Stimulated activated CD4-positive, alpha-beta T cell treated with anti-CD3 and anti-CD28 coated beads, Interleukin-4, amount 100 ng/mL, for 24 hours (primary cell): Measurements from ENCODE around the gene ARCN1.
A peak's percentile ranks its signal among the peaks of the same experiment; 100 is the strongest.
"Not testable (repeated sequence)": the region's sequence is repeated elsewhere in the genome, so short reads cannot be mapped to it uniquely, and the experiment has no call there.

Experiments used
- DNase-seq: peaks from one replicate; pipeline ENCODE4 v3.0.0-alpha.2; 2020

The ARCN1 gene

GRCh38 chr11:118606157-118606843 is 34.1 kb downstream of the ARCN1 start:
- no peak for DNase-seq

GRCh38 chr11:118606844-118607228 is 34.6 kb downstream of the ARCN1 start:
- no peak for DNase-seq

- peak; percentile 33 for DNase-seq
Observed at GRCh38 chr11:118607401-118608359, 35.5 kb downstream of the ARCN1 start, which contains the start of gene PHLDB1. PHLDB1 (plus strand) TSS chr11:118607615; CDS start chr11:118613837, 6,222 bp downstream.

GRCh38 chr11:118608360-118609227 is 36.4 kb downstream of the ARCN1 start:
- peak; percentile 73 for DNase-seq

- peak; percentile 19 for DNase-seq
Observed at GRCh38 chr11:118609380-118610224, 37.4 kb downstream of the ARCN1 start.

- no peak for DNase-seq
Observed at GRCh38 chr11:118610225-118610772, 38.1 kb downstream of the ARCN1 start.

- DNase-seq = peak; percentile 84
Observed at GRCh38 chr11:118610773-118611432, 38.7 kb downstream of the ARCN1 start.

GRCh38 chr11:118611433-118611795 is 39.2 kb downstream of the ARCN1 start:
- DNase-seq = not testable (repeated sequence)

- DNase-seq = no peak
Observed at GRCh38 chr11:118612378-118612777, 40.2 kb downstream of the ARCN1 start.

- DNase-seq = no peak
Observed at GRCh38 chr11:118614511-118614910, 42.3 kb downstream of the ARCN1 start.

GRCh38 chr11:118615282-118615975 is 43.2 kb downstream of the ARCN1 start:
- no peak for DNase-seq

GRCh38 chr11:118615976-118616371 is 43.8 kb downstream of the ARCN1 start:
- no peak for DNase-seq

GRCh38 chr11:118618115-118618990 is 46.1 kb downstream of the ARCN1 start:
- no peak for DNase-seq

GRCh38 chr11:118618991-118619375 is 46.8 kb downstream of the ARCN1 start:
- DNase-seq = no peak

- DNase-seq = no peak
Observed at GRCh38 chr11:118619444-118620197, 47.4 kb downstream of the ARCN1 start.

- no peak for DNase-seq
Observed at GRCh38 chr11:118620529-118621070, 48.4 kb downstream of the ARCN1 start.

- DNase-seq = peak; percentile 17
Observed at GRCh38 chr11:118621071-118621783, 49.0 kb downstream of the ARCN1 start.
